SK-N-DZ (cell line): ENCODE results near the gene VPS18.
A peak's percentile ranks its signal among the peaks of the same experiment; 100 is the strongest.

Source experiments
- DNase-seq: peaks from one replicate; pipeline ENCODE4 v3.0.0-alpha.2; 2015; ENCODE audit warnings: low spot score

The VPS18 gene

GRCh38 chr15:40899536-40900207 is 5.4 kb downstream of the VPS18 start:
- no peak for DNase-seq

GRCh38 chr15:40900256-40901052 is 6.2 kb downstream of the VPS18 start:
- no peak for DNase-seq

GRCh38 chr15:40901053-40901443 is 6.8 kb downstream of the VPS18 start:
- no peak for DNase-seq

- DNase-seq, result no peak
These were observed 8.6 kb downstream of the VPS18 start for GRCh38 chr15:40902605-40903561.

- no peak for DNase-seq
These were observed 10.4 kb downstream of the VPS18 start for GRCh38 chr15:40904552-40905201.

GRCh38 chr15:40906091-40906990 is 12.1 kb downstream of the VPS18 start:
- peak; percentile 74 for DNase-seq

- DNase-seq, result no peak
These were observed 12.9 kb downstream of the VPS18 start for GRCh38 chr15:40906991-40907802.

GRCh38 chr15:40908095-40908494 is 13.8 kb downstream of the VPS18 start:
- DNase-seq, result no peak

- DNase-seq, result no peak
These were observed 15.7 kb downstream of the VPS18 start for GRCh38 chr15:40909662-40910630.

GRCh38 chr15:40911141-40911540 is 16.9 kb downstream of the VPS18 start:
- peak; percentile 84 for DNase-seq

GRCh38 chr15:40911693-40912092 is 17.4 kb downstream of the VPS18 start:
- DNase-seq, result no peak

- DNase-seq, result no peak
These were observed 18.2 kb downstream of the VPS18 start for GRCh38 chr15:40912478-40912877.

- no peak for DNase-seq
These were observed 19.8 kb downstream of the VPS18 start for GRCh38 chr15:40914013-40914412.

GRCh38 chr15:40914486-40914885 is 20.2 kb downstream of the VPS18 start:
- DNase-seq, result no peak

GRCh38 chr15:40915116-40915661 is 20.9 kb downstream of the VPS18 start:
- no peak for DNase-seq

- no peak for DNase-seq
These were observed 21.4 kb downstream of the VPS18 start for GRCh38 chr15:40915679-40916078.

- DNase-seq, result no peak
These were observed 23.3 kb downstream of the VPS18 start for GRCh38 chr15:40917585-40917984.
